Hepatocyte (in vitro differentiated cells): ENCODE measurements around the gene FAM120B.

Experiments
- CTCF ChIP-seq: fragments of 200-600 bp; sonication (generic); IDR thresholded peaks from 2 replicates; pipeline ENCODE4 v1.5.1; 2016; ENCODE audit warnings: antibody characterized with exemption, mild to moderate bottlenecking; ENCODE audit not compliant: poor library complexity
- EZH2 ChIP-seq: fragments of 200-600 bp; sonication (generic); IDR thresholded peaks from 2 replicates; pipeline ENCODE4 v1.6.1; 2016; ENCODE audit warnings: antibody characterized with exemption, mild to moderate bottlenecking, borderline replicate concordance
- EZH2phosphoT487 ChIP-seq: fragments of 200-600 bp; sonication (generic); IDR thresholded peaks from one replicate; pipeline ENCODE4 v1.6.1; 2018; ENCODE audit warnings: antibody characterized with exemption, mild to moderate bottlenecking, low read depth, moderate library complexity; ENCODE audit not compliant: unreplicated experiment, severe bottlenecking

GRCh38 chr6:170372380-170373325 is 66.1 kb downstream of the FAM120B start:
- TF ChIP-seq EZH2 (no peak), CTCF (no peak), EZH2phosphoT487 (no peak)
